ENCODE measurements around the gene ADCYAP1R1.

- TF ChIP-seq CTCF (IDR thresholded peaks at IDR 0.05) (no peak), EZH2phosphoT487 (IDR thresholded peaks at IDR 0.05) (no peak)
These were observed 85.1 kb downstream of the ADCYAP1R1 start for GRCh38 chr7:31137234-31137633.
